ENCODE measurements around the gene IGSF1. TPM values are rescaled to one million over a fixed set of nuclear protein-coding genes. Genes with fewer than 3 reads are reported as not detected.

IGSF1 gene
- total RNA-seq, 1 experiment from 2014 or later = 0.79 TPM

GRCh38 chrX:131279197-131279596, 9.9 kb downstream of the IGSF1 start:
- H3K79me2 ChIP-seq (ENCODE audit: insufficient read depth, low read length) = no peaks in the 10 kb centered on the region
- no peak overlapping the region for H2AFZ ChIP-seq (ENCODE audit: low read depth, low read length, poor library complexity, severe bottlenecking)
- no peak overlapping the region for H3K4me3 ChIP-seq (replicated peaks in 1 of 2; ENCODE audit: low read depth in 1 of 2, low read length in 2 of 2)
- no peaks in the 10 kb centered on the region for H3K4me1 ChIP-seq (ENCODE audit: control insufficient read depth in 1 of 2, insufficient read depth in 2 of 2, low read length in 2 of 2)
- intact Hi-C loops (cut with micrococcal nuclease) = no loop called here
- no peak for ATAC-seq
- no peak for TF ChIP-seq ZBTB33 (IDR thresholded peaks at IDR 0.05; ENCODE audit: extremely low read depth, insufficient replicate concordance, low read length)
- no peak for TF ChIP-seq SIN3A (IDR thresholded peaks at IDR 0.05; ENCODE audit: low read depth)
- no peak for TF ChIP-seq CEBPB (IDR thresholded peaks at IDR 0.05; ENCODE audit: low read depth)
- TF ChIP-seq TCF7L2 (IDR thresholded peaks at IDR 0.05; ENCODE audit: borderline replicate concordance, extremely low read depth, insufficient read depth, insufficient read length) = no peak
- no peak for TF ChIP-seq CBX3 (IDR thresholded peaks at IDR 0.05; ENCODE audit: low read depth)
- TF ChIP-seq RAD21 (IDR thresholded peaks at IDR 0.05; ENCODE audit: low read depth) = no peak
- ChIA-PET POLR2A (no interaction called here), RAD21 (ENCODE audit: low non-redundant PET in 1 of 2, low total read pairs in 2 of 2, uncharacterized antibody in 2 of 2, unreplicated experiment in 2 of 2) (no interaction called here), CTCF (no interaction called here)
- BruUV-seq (replicated peaks) = no TSS peak
- H3K9me3 ChIP-seq (ENCODE audit: control insufficient read depth in 1 of 2, insufficient read depth in 1 of 2, low read depth in 1 of 2, low read length in 2 of 2) = no peaks in the 10 kb centered on the region
- H3K9ac ChIP-seq (ENCODE audit: low read length) = no peak overlapping the region
- H3K9me2 ChIP-seq (ENCODE audit: insufficient read depth) = no peaks in the 10 kb centered on the region
- H3K27me3 ChIP-seq (ENCODE audit: insufficient read depth, low read length) = no peaks in the 10 kb centered on the region
- no peaks in the 10 kb centered on the region for H4K20me1 ChIP-seq (ENCODE audit: insufficient read depth)
- H3K36me3 ChIP-seq (ENCODE audit: control insufficient read depth in 1 of 2, insufficient read depth in 2 of 2, low read length in 2 of 2) = no peaks in the 10 kb centered on the region
- no peak overlapping the region for H3K27ac ChIP-seq (ENCODE audit: low read depth, low read length)
- no peak overlapping the region for H3K4me2 ChIP-seq (ENCODE audit: low read length)
- DNase-seq (ENCODE audit: low read depth, low spot score) = no peak

- TF ChIP-seq MAX (IDR thresholded peaks at IDR 0.05) (no peak), ZBTB33 (IDR thresholded peaks at IDR 0.05; ENCODE audit: extremely low read depth, insufficient replicate concordance, low read length) (no peak), CTCF (IDR thresholded peaks at IDR 0.05 in 2 of 3, conservative IDR thresholded peaks at IDR 0.05 in 1 of 3; ENCODE audit: borderline replicate concordance in 1 of 3, insufficient read depth in 1 of 3, low read depth in 2 of 3, low read length in 2 of 3) (no peak), TCF7L2 (IDR thresholded peaks at IDR 0.05; ENCODE audit: borderline replicate concordance, extremely low read depth, insufficient read depth, insufficient read length) (no peak), CBX3 (IDR thresholded peaks at IDR 0.05; ENCODE audit: low read depth) (no peak), SP1 (IDR thresholded peaks at IDR 0.05; ENCODE audit: low read depth) (no peak)
- intact Hi-C loops (cut with micrococcal nuclease) = no loop called here
- ChIA-PET CTCF (no interaction called here), RAD21 (ENCODE audit: low non-redundant PET in 1 of 2, low total read pairs in 2 of 2, uncharacterized antibody in 2 of 2, unreplicated experiment in 2 of 2) (no interaction called here), POLR2A (no interaction called here)
- Histone ChIP-seq H3K9me2 (ENCODE audit: insufficient read depth) (no peaks in the 10 kb centered on the region), H3K9ac (ENCODE audit: low read length) (no peak overlapping the region), H2AFZ (ENCODE audit: low read depth, low read length, poor library complexity, severe bottlenecking) (no peak overlapping the region), H3K4me1 (ENCODE audit: control insufficient read depth in 1 of 2, insufficient read depth in 2 of 2, low read length in 2 of 2) (no peaks in the 10 kb centered on the region), H3K9me3 (ENCODE audit: control insufficient read depth in 1 of 2, insufficient read depth in 1 of 2, low read depth in 1 of 2, low read length in 2 of 2) (no peaks in the 10 kb centered on the region), H3K27ac (ENCODE audit: low read depth, low read length) (no peak overlapping the region), H3K79me2 (ENCODE audit: insufficient read depth, low read length) (no peaks in the 10 kb centered on the region), H4K20me1 (ENCODE audit: insufficient read depth) (no peaks in the 10 kb centered on the region), H3K4me2 (ENCODE audit: low read length) (no peak overlapping the region), H3K27me3 (ENCODE audit: insufficient read depth, low read length) (no peaks in the 10 kb centered on the region), H3K4me3 (replicated peaks in 1 of 2; ENCODE audit: low read depth in 1 of 2, low read length in 2 of 2) (no peak overlapping the region), H3K36me3 (ENCODE audit: control insufficient read depth in 1 of 2, insufficient read depth in 2 of 2, low read length in 2 of 2) (no peaks in the 10 kb centered on the region)
- no peak for ATAC-seq
- BruUV-seq (replicated peaks) = no TSS peak
- no peak for DNase-seq (ENCODE audit: low read depth, low spot score)
Measured at GRCh38 chrX:131277543-131278136, 11.5 kb downstream of the IGSF1 start.
